Gastrocnemius medialis (tissue), 4 donors: ENCODE results near the gene NTN1.

Source experiments
- CTCF ChIP-seq, 5 experiments: fragments of 450-650 bp in 3 of 5; fragments of 200-600 bp in 2 of 5; sonication (generic) in 2 of 5; IDR thresholded peaks in 4 of 5; conservative IDR thresholded peaks in 1 of 5; 1 replicate in 4 of 5; 2 replicates in 1 of 5; pipeline ENCODE4 v1.5.1; 2016 to 2019; ENCODE audit warnings: antibody characterized with exemption in 5 of 5, mild to moderate bottlenecking in 3 of 5, moderate library complexity in 3 of 5
- POLR2A ChIP-seq, 2 donors: fragments of 450-650 bp; IDR thresholded peaks; one replicate each; pipeline ENCODE4 v1.6.1; 2017; ENCODE audit warnings: antibody characterized with exemption in 2 of 2, mild to moderate bottlenecking in 2 of 2, moderate library complexity in 2 of 2

GRCh38 chr17:9174312-9174711 is 153.0 kb downstream of the NTN1 start:
- TF ChIP-seq CTCF (IDR thresholded peaks at IDR 0.05 in 4 of 5, conservative IDR thresholded peaks at IDR 0.05 in 1 of 5) (no peak), POLR2A (IDR thresholded peaks at IDR 0.05) (no peak)
